PFSK-1 (cell line): ENCODE results near the gene GRID2IP.

ENCODE experiments used
- FOXP2 ChIP-seq: optimal IDR thresholded peaks from 2 replicates; pipeline ENCODE3; 2011; ENCODE audit warnings: borderline replicate concordance, control low read depth, inconsistent platforms; ENCODE audit not compliant: insufficient read depth; ENCODE audit errors: extremely low read length, extremely low read depth
- POLR2AphosphoS5 ChIP-seq: IDR thresholded peaks from 2 replicates; pipeline ENCODE4 v1.6.1; 2012; ENCODE audit warnings: low read depth, mild to moderate bottlenecking, control low read depth, low read length, moderate library complexity
- REST ChIP-seq, 2 experiments: IDR thresholded peaks; 2 replicates each; pipeline versions ENCODE4 v1.6.1 to v1.8.0; 2011 to 2012; ENCODE audit warnings: low read depth in 2 of 2, low read length in 2 of 2, control low read depth in 1 of 2, inconsistent platforms in 1 of 2, mild to moderate bottlenecking in 1 of 2, moderate library complexity in 1 of 2; ENCODE audit not compliant: insufficient read depth in 1 of 2
- SIN3A ChIP-seq: IDR thresholded peaks from 2 replicates; pipeline ENCODE4 v1.6.1; 2012; ENCODE audit warnings: mild to moderate bottlenecking, low read length, moderate library complexity, borderline replicate concordance; ENCODE audit not compliant: insufficient read depth
- TAF1 ChIP-seq: IDR thresholded peaks from 2 replicates; pipeline ENCODE4 v1.6.1; 2012; ENCODE audit warnings: low read length, control low read depth, borderline replicate concordance; ENCODE audit not compliant: insufficient read depth

GRID2IP gene

GRCh38 chr7:6505685-6506559, 45.3 kb downstream of the GRID2IP start:
- TF ChIP-seq SIN3A (no peak), FOXP2 (no peak), POLR2AphosphoS5 (no peak), TAF1 (no peak), REST (IDR thresholded peaks at IDR 0.05; ENCODE audit: insufficient read depth in 1 of 2, low read depth in 2 of 2, low read length in 2 of 2) (no peak)

GRCh38 chr7:6504996-6505395, 46.3 kb downstream of the GRID2IP start:
- no peak for TF ChIP-seq REST (IDR thresholded peaks at IDR 0.05; ENCODE audit: insufficient read depth in 1 of 2, low read depth in 2 of 2, low read length in 2 of 2)
- no peak for TF ChIP-seq POLR2AphosphoS5
- TF ChIP-seq SIN3A = no peak
- TF ChIP-seq TAF1 = no peak
- TF ChIP-seq FOXP2 = no peak

GRCh38 chr7:6502886-6503285, 48.4 kb downstream of the GRID2IP start:
- TF ChIP-seq TAF1 = no peak
- TF ChIP-seq POLR2AphosphoS5 = no peak
- no peak for TF ChIP-seq SIN3A
- TF ChIP-seq FOXP2 = no peak
- TF ChIP-seq REST (IDR thresholded peaks at IDR 0.05; ENCODE audit: insufficient read depth in 1 of 2, low read depth in 2 of 2, low read length in 2 of 2) = no peak

- TF ChIP-seq FOXP2 = no peak
- TF ChIP-seq REST (IDR thresholded peaks at IDR 0.05; ENCODE audit: insufficient read depth in 1 of 2, low read depth in 2 of 2, low read length in 2 of 2) = no peak
- TF ChIP-seq SIN3A = no peak
- no peak for TF ChIP-seq POLR2AphosphoS5
- no peak for TF ChIP-seq TAF1
These were observed 49.4 kb downstream of the GRID2IP start for GRCh38 chr7:6501586-6502564.
